ENCODE data around the gene NES.

Gene NES

GRCh38 chr1:156618853-156619581 lies 58.2 kb downstream of the NES start, which contains the start of gene HAPLN2:
Gene HAPLN2, plus strand, starts transcription at chr1:156619415. Its CDS starts 4,076 bp downstream, at chr1:156623491.
- Histone ChIP-seq H3K4me2 (ENCODE audit: low read length) (no peak within 1 kb of the TSS), H3K9ac (ENCODE audit: low read length) (no peak within 1 kb of the TSS), H3K27me3 (ENCODE audit: insufficient read depth, low read length) (no peaks in the 10 kb centered on the region; the same call in none of the 2 replicates), H3K4me1 (ENCODE audit: insufficient read depth, low read length, severe bottlenecking) (no peaks in the 10 kb centered on the region), H4K20me1 (ENCODE audit: insufficient read depth, low read length) (no peaks in the 10 kb centered on the region), H3F3A (ENCODE audit: insufficient read depth, low read length) (no peaks in the 10 kb centered on the region), H3K79me2 (ENCODE audit: insufficient read depth, low read length) (no peaks in the 10 kb centered on the region), H3K9me2 (ENCODE audit: low read depth, low read length) (no peaks in the 10 kb centered on the region), H3K36me3 (ENCODE audit: insufficient read depth, low read length) (no peaks in the 10 kb centered on the region), H3K4me3 (ENCODE audit: low read depth, low read length, poor library complexity, severe bottlenecking) (no peak within 1 kb of the TSS), H3K27ac (ENCODE audit: low read depth, low read length, poor library complexity, severe bottlenecking) (no peak within 1 kb of the TSS), H3K9me3 (ENCODE audit: low read length) (no peaks in the 10 kb centered on the region), H2AFZ (ENCODE audit: low read length) (no peak within 1 kb of the TSS)
- TF ChIP-seq EZH2 (IDR thresholded peaks at IDR 0.05; ENCODE audit: borderline replicate concordance, low read length): no peak
- TF ChIP-seq, protein P1, sequence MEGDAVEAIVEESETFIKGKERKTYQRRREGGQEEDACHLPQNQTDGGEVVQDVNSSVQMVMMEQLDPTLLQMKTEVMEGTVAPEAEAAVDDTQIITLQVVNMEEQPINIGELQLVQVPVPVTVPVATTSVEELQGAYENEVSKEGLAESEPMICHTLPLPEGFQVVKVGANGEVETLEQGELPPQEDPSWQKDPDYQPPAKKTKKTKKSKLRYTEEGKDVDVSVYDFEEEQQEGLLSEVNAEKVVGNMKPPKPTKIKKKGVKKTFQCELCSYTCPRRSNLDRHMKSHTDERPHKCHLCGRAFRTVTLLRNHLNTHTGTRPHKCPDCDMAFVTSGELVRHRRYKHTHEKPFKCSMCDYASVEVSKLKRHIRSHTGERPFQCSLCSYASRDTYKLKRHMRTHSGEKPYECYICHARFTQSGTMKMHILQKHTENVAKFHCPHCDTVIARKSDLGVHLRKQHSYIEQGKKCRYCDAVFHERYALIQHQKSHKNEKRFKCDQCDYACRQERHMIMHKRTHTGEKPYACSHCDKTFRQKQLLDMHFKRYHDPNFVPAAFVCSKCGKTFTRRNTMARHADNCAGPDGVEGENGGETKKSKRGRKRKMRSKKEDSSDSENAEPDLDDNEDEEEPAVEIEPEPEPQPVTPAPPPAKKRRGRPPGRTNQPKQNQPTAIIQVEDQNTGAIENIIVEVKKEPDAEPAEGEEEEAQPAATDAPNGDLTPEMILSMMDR (IDR thresholded peaks at IDR 0.05; ENCODE audit: low read length): peak; percentile 55; the same call in 1 of the 2 replicates
